Stimulated activated naive CD8-positive, alpha-beta T cell treated with anti-CD3 and anti-CD28 coated beads, Interleukin-15, amount 100 ng/mL, for 72 hours (primary cell): ENCODE results near the gene MPP2.

Source experiments
- ATAC-seq: fragments of 150-1000 bp; cut with Tn5 transposase; 2 replicates; pipeline ENCODE4 v1.10.0; 2021; ENCODE audit warnings: mild to moderate bottlenecking, moderate library complexity
- DNase-seq, 2 donors: peaks; one replicate each; pipeline ENCODE4 v3.0.0; 2021 to 2022
- H3K27ac Mint-ChIP-seq, 2 donors: one replicate each; pipeline ENCODE4 v1.8.0; 2022; ENCODE audit warnings: mild to moderate bottlenecking in 2 of 2, mixed read lengths in 2 of 2, moderate library complexity in 2 of 2
- H3K27me3 Mint-ChIP-seq: one replicate; pipeline ENCODE4 v1.8.0; 2022; ENCODE audit warnings: mixed read lengths
- H3K4me1 Mint-ChIP-seq: one replicate; pipeline ENCODE4 v1.8.0; 2022; ENCODE audit warnings: mild to moderate bottlenecking, mixed read lengths
- H3K4me3 Mint-ChIP-seq, 2 donors: one replicate each; pipeline ENCODE4 v1.8.0; 2022; ENCODE audit warnings: mild to moderate bottlenecking in 2 of 2, mixed read lengths in 2 of 2, moderate library complexity in 1 of 2
- H3K9me3 Mint-ChIP-seq, 2 donors: one replicate each; pipeline ENCODE4 v1.8.0; 2022; ENCODE audit warnings: mixed read lengths in 2 of 2

The MPP2 gene

DNA sequence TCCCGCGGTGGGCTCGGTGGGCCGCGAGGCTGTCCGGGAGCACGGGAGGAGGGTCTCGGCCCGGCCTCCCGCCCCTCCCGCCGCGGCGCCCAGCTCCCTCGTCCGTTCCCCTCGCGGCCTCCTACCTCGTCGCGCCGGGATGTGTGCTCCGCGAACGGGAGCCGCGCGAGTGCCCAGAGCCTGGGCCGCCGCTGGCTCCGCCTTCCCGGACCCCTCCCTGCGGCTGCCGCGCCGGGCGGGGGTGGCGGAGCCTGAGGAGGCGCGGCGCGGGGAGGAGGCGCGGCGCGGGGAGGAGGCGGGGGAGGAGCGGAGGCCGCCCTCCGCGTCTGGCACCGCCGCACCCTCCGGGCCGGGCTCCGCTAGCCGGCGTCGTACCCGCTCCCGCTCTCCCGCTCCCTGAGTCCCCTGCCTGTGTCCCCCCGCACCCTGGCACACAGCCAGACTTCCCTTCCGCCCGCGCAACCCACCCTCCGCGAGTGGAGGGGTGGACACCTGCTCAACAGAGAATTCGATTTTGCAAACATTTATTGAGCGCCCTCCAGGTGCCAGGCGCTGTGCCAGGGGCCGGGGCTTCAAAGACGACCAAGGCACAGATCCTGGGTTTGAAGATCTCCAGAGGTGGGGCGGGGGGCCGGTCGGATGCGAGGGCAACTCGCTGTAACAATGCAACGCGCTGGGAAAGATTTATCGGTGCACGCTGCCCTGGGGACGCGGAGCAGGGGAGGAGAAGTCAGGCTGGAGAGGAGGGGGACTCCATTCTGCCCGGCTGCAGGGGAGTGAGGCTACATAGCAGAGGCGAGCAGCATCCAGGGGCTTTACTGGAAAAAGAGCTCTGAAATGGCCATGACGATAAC lies 74.1 kb downstream of the MPP2 start, which contains the start of gene MPP3:
MPP3 (minus strand) TSS at position 171 of the 854 bp plus-strand sequence. CDS start 1,240 bp downstream, outside the sequence.
- ATAC-seq: peak; percentile 71
- Mint-ChIP-seq H3K27me3 (peaks cover 73% of the 10 kb centered on the region), H3K9me3 (no peaks in the 10 kb centered on the region), H3K27ac (no peak within 1 kb of the TSS), H3K4me3 (peak within 1 kb of the TSS; percentile 74 to 82), H3K4me1 (peaks cover 26% of the 10 kb centered on the region)
- DNase-seq: peak; percentile 23 to 26

- Mint-ChIP-seq H3K27ac (no peak overlapping the region), H3K27me3 (peaks cover 73% of the 10 kb centered on the region), H3K9me3 (no peaks in the 10 kb centered on the region), H3K4me1 (peaks cover 26% of the 10 kb centered on the region), H3K4me3 (peak overlapping the region; percentile 68 to 81)
- DNase-seq (no peak), ATAC-seq (peak; percentile 39)
Observed at GRCh38 chr17:43832168-43832975, 75.0 kb downstream of the MPP2 start.

DNA sequence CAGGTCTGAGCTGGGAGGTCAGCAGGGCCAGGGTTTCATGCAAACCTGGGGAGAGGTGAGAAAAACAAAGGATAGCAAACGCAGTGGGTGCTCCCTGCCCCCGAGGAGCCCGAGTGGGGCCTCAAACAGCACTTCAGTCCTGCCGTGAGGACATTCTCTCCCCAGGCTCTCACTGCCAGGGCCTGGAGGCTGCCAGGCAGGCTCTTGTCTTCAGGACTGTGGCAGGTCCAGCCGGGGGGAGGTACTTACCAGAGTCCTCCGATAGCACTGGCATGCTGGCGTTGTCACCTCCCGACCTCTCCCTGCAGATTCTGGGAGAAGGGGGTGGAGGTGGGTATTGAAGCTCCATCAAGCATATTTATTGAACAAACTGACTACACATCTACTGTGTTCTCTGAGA lies 75.7 kb downstream of the MPP2 start:
- no peak overlapping the region for H3K4me3 Mint-ChIP-seq
- no peak for ATAC-seq
- peaks cover 26% of the 10 kb centered on the region for H3K4me1 Mint-ChIP-seq
- H3K9me3 Mint-ChIP-seq: no peaks in the 10 kb centered on the region
- no peak for DNase-seq
- H3K27me3 Mint-ChIP-seq: peaks cover 73% of the 10 kb centered on the region
- H3K27ac Mint-ChIP-seq: no peak overlapping the region

- ATAC-seq: peak; percentile 82
- Mint-ChIP-seq H3K9me3 (no peaks in the 10 kb centered on the region), H3K27me3 (peaks cover 63% of the 10 kb centered on the region), H3K4me3 (peak overlapping the region in 1 of 2 donors; percentile 48), H3K4me1 (peaks cover 26% of the 10 kb centered on the region), H3K27ac (peak overlapping the region in 1 of 2 donors; percentile 54)
- DNase-seq: no peak
Observed at GRCh38 chr17:43830510-43831140, 76.7 kb downstream of the MPP2 start.

DNA sequence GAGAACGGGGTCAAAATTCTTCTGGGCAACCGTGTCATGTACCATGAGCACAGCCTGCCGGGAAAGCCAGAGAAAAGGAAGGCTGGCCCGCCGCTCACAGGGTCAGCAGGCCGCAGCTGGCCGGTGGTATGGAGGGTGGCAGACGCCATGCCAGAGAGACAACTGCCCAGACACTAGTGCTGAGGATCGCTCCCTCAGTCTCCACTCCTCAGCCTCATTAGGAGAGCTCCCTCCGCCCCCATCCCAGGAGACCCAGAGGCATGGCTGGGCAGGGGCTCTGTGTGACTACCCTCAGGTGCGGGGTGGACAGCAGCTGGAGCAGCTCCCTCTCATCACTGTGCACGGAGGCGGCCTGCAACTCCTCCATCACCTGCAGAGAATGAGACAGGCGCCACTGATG lies 77.6 kb downstream of the MPP2 start:
- DNase-seq (no peak), ATAC-seq (no peak)
- Mint-ChIP-seq H3K4me3 (no peak overlapping the region), H3K9me3 (no peaks in the 10 kb centered on the region), H3K4me1 (peaks cover 26% of the 10 kb centered on the region), H3K27ac (no peak overlapping the region), H3K27me3 (peaks cover 54% of the 10 kb centered on the region)

DNA sequence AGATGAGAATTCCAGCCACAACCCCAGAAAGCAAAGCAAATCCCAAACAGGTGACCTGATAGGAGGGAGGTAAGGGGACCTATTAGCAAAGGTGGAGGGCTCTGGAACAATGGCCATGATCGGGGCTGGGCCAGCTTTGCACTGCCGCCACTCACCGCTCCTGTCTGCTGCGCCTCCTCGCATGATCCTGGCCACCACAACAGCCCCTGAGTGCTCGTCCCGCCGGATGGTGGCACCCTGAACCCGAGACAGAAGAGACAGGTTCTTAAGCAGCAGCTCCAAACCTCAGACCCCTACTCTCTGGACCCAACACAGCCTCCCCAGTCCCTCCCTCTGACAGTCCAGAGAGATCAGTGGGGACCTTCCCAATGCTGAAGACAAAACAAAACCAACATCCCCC lies 79.7 kb downstream of the MPP2 start:
- Mint-ChIP-seq H3K4me3 (no peak overlapping the region), H3K27ac (no peak overlapping the region), H3K4me1 (peaks cover 17% of the 10 kb centered on the region), H3K27me3 (peaks cover 36% of the 10 kb centered on the region), H3K9me3 (no peaks in the 10 kb centered on the region)
- DNase-seq: no peak
- ATAC-seq: no peak

DNA sequence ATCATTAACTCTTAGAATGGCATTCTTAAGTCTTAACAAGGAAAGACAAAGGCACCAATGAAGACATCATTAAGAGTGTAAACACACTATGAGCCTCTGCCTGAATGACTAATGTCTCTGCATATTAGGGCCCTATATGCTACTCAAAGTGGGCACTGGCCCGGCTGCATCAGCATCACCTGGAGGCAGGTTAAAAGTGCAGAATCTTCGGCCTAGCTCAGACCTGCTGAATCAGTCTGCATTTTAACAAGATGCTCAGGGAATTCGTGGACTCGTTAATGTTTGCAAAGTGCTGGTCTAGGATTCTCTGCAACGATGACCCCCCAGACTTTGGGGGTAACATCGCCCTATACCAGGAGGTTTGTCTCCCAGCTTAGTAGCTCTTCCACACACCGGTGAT lies 81.1 kb downstream of the MPP2 start:
- Mint-ChIP-seq H3K9me3 (no peaks in the 10 kb centered on the region), H3K4me1 (peaks cover 9% of the 10 kb centered on the region), H3K27me3 (peaks cover 22% of the 10 kb centered on the region), H3K4me3 (no peak overlapping the region), H3K27ac (no peak overlapping the region)
- DNase-seq (no peak), ATAC-seq (no peak)

GRCh38 chr17:43825567-43825966 lies 81.8 kb downstream of the MPP2 start:
- Mint-ChIP-seq H3K27me3 (peaks cover 16% of the 10 kb centered on the region), H3K9me3 (no peaks in the 10 kb centered on the region), H3K4me1 (peaks cover 3% of the 10 kb centered on the region), H3K27ac (no peak overlapping the region), H3K4me3 (no peak overlapping the region)
- ATAC-seq: no peak
- DNase-seq: no peak
